C4-2B (cell line): Measurements from ENCODE around the gene SNX27.

Source experiments
- CTCF ChIP-seq: fragments of 450-650 bp; conservative IDR thresholded peaks from 2 replicates; pipeline ENCODE4 v1.5.1; 2017; ENCODE audit warnings: mild to moderate bottlenecking
- ZFX ChIP-seq: fragments of 450-650 bp; IDR thresholded peaks from 2 replicates; pipeline ENCODE4 v1.6.1; 2017

GRCh38 chr1:151718011-151718431, 106.2 kb downstream of the SNX27 start:
- TF ChIP-seq CTCF (no peak), ZFX (no peak)
